CD8-positive, alpha-beta memory T cell (primary cell): ENCODE data around the gene GRN. TPM values are rescaled to one million over a fixed set of nuclear protein-coding genes. Genes with fewer than 3 reads are reported as not detected.
A peak's percentile ranks its signal among the peaks of the same experiment; 100 is the strongest.

Experiments used
- CTCF ChIA-PET: fragments of 350-600 bp; sonication (Branson Sonifier 250); formaldehyde crosslinking; loops from one replicate; lab custom pipeline; 2021; ENCODE audit warnings: antibody characterized with exemption; lab: Charles Lee
- POLR2A ChIA-PET: fragments of 350-600 bp; sonication (Branson Sonifier 250); formaldehyde crosslinking; loops from one replicate; lab custom pipeline; 2021; ENCODE audit warnings: antibody characterized with exemption; lab: Charles Lee
- DNase-seq, 5 donors: peaks; one replicate each; pipeline versions ENCODE4 v3.0.0 to v3.0.0-alpha.2; 2020 to 2022; ENCODE audit warnings: mixed read lengths in 1 of 5
- H3K27ac ChIP-seq: one replicate; pipeline ENCODE4 v1.7.0; 2013; ENCODE audit warnings: low read depth, mild to moderate bottlenecking, low read length, moderate library complexity
- H3K27me3 ChIP-seq: 2 replicates; pipeline ENCODE4 v1.7.0; 2013; ENCODE audit warnings: low read length, mild to moderate bottlenecking; ENCODE audit not compliant: insufficient read depth, poor library complexity, severe bottlenecking
- H3K36me3 ChIP-seq: 2 replicates; pipeline ENCODE4 v1.7.0; 2013; ENCODE audit warnings: mild to moderate bottlenecking, low read length, moderate library complexity; ENCODE audit not compliant: insufficient read depth
- H3K4me1 ChIP-seq: 2 replicates; pipeline ENCODE4 v1.7.0; 2013; ENCODE audit warnings: mild to moderate bottlenecking, low read length, moderate library complexity; ENCODE audit not compliant: insufficient read depth
- H3K4me3 ChIP-seq: 2 replicates; pipeline ENCODE4 v1.7.0; 2013; ENCODE audit warnings: mild to moderate bottlenecking, low read length
- H3K9me3 ChIP-seq: 2 replicates; pipeline ENCODE4 v1.7.0; 2013; ENCODE audit warnings: mild to moderate bottlenecking, low read length
- H3K27ac Mint-ChIP-seq, 8 donors: one replicate each; pipeline ENCODE4 v1.8.0; 2020 to 2021; ENCODE audit warnings: mixed read lengths in 8 of 8, mild to moderate bottlenecking in 6 of 8, inconsistent platforms in 3 of 8, moderate library complexity in 3 of 8
- H3K27me3 Mint-ChIP-seq, 2 donors: one replicate each; pipeline ENCODE4 v1.8.0; 2020 to 2021; ENCODE audit warnings: mixed read lengths in 2 of 2, mild to moderate bottlenecking in 1 of 2, moderate library complexity in 1 of 2
- H3K36me3 Mint-ChIP-seq, 3 donors: one replicate each; pipeline ENCODE4 v1.8.0; 2020 to 2021; ENCODE audit warnings: mixed read lengths in 3 of 3, inconsistent platforms in 1 of 3, mild to moderate bottlenecking in 1 of 3
- H3K4me1 Mint-ChIP-seq, 3 donors: one replicate each; pipeline ENCODE4 v1.8.0; 2020 to 2021; ENCODE audit warnings: mixed read lengths in 3 of 3, inconsistent platforms in 1 of 3, mild to moderate bottlenecking in 1 of 3
- H3K4me3 Mint-ChIP-seq, 7 donors: one replicate each; pipeline ENCODE4 v1.8.0; 2020 to 2021; ENCODE audit warnings: mixed read lengths in 7 of 7, mild to moderate bottlenecking in 6 of 7, moderate library complexity in 4 of 7, inconsistent platforms in 2 of 7
- H3K9me3 Mint-ChIP-seq, 5 donors: one replicate each; pipeline ENCODE4 v1.8.0; 2020 to 2022; ENCODE audit warnings: mixed read lengths in 5 of 5, mild to moderate bottlenecking in 3 of 5, moderate library complexity in 2 of 5, inconsistent platforms in 1 of 5
- polyA plus RNA-seq: library from polyadenylated mRNA; unstranded; fragments of 300-500 nt; fragmentation: Illumina TruSeq; gene quantifications from one replicate; pipeline ENCODE4 v1.2.3, GENCODE V29; 2021
- total RNA-seq, 2 experiments: library from RNA; stranded (reverse); gene quantifications; one replicate each; pipeline ENCODE4 v1.2.3, GENCODE V29; 2021

Gene GRN
- total and polyA plus RNA-seq, 3 experiments from 2014 or later, result 48.7 to 56.4 (median 50.3) TPM

DNA sequence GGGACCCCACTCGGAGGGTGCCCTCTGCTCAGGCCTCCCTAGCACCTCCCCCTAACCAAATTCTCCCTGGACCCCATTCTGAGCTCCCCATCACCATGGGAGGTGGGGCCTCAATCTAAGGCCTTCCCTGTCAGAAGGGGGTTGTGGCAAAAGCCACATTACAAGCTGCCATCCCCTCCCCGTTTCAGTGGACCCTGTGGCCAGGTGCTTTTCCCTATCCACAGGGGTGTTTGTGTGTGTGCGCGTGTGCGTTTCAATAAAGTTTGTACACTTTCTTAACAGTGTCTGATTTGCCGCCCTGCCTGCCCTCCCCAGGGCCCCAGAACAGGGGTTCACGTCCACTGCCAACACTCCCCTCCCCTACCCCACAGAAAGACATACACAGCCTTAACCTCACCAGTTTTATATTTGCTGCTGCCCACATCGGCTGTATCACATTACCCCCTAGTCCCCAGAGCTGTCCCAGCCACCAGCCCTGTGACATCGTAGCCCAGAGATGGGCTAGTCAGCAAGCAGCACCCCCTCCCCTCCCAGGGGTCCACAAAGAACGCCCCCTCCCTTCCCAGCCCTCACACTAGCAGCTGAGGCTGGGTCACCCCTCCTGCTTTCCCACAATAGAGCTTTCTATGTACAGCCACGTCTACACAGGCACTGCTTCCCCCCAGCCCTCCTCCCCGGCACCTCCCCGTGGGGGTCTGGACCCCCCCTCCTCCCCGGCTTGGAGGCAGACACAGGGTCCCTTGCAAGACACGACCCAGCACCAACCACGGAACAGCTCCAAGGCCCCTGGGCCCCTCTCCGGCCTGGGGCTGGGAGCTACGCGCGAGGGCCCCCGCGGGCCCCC, 7.9 kb downstream of the GRN start:
- ChIA-PET POLR2A (interaction anchor here (0.8 to 3.2 kb wide), 8 partner anchors 7 to 229 kb away, joined by 3 to 16 read pairs (median 4); partner anchors contain the start of genes FAM171A2, GRN and HDAC5), CTCF (interaction anchor here (0.9 to 6.7 kb wide), 4 partner anchors 7 to 142 kb away, joined by 4 to 54 read pairs (median 24); partner anchors contain the start of genes FAM171A2 and GRN)
- Histone ChIP-seq H3K36me3 (no peaks in the 10 kb centered on the region), H3K4me1 (peaks cover 3% of the 10 kb centered on the region), H3K4me3 (no peak overlapping the region), H3K27me3 (no peaks in the 10 kb centered on the region), H3K27ac (no peak overlapping the region), H3K9me3 (no peaks in the 10 kb centered on the region)
- Mint-ChIP-seq H3K4me3 (peak overlapping the region; percentile 65 to 87 (median 73)), H3K9me3 (no peaks in the 10 kb centered on the region), H3K27me3 (peaks cover 0 to 6% of the 10 kb centered on the region in 2 donors), H3K36me3 (peaks cover 0 to 7% (median 0%) of the 10 kb centered on the region in 3 donors), H3K4me1 (peaks cover 5 to 21% (median 9%) of the 10 kb centered on the region in 3 donors), H3K27ac (peak overlapping the region in 1 of 8 donors; percentile 52)
- DNase-seq, result no peak

DNA sequence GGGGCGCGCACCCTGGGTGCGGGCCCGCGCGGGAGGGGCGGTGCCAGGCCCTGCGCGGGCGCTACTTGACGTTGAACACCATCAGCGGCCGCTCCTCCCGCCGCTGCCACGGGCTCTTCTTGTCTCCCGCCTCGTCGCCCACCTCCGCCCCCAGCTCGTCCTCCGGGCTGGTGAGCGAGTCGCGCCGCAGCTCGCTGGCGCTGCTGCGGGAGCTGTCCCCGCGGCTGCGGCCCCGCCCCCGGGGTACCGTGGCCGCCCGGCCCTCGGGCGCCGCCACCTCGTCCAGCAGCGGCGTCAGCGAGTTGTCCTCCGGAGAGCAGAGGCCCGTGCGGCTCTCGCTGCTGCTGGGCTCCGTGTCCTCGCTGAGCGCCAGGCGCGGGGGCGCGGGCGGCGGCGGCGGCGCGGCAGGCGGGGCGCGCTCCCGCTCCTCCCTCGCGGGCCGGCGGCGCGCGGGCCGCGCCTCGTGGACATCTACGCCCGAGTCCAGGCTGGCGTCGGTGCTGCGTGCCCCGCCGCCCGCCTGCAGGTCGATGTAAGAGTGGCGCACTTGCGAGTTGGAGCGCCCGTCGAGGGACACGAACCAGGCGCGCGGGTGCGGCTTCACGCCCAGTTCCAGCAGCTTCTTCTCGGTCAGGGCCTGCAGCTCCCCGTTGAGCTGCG, 8.7 kb downstream of the GRN start:
- Mint-ChIP-seq H3K36me3 (peaks cover 0 to 7% (median 0%) of the 10 kb centered on the region in 3 donors), H3K9me3 (no peaks in the 10 kb centered on the region), H3K27me3 (peaks cover 0 to 6% of the 10 kb centered on the region in 2 donors), H3K27ac (no peak overlapping the region), H3K4me1 (peaks cover 1 to 15% (median 6%) of the 10 kb centered on the region in 3 donors), H3K4me3 (peak overlapping the region; percentile 54 to 88 (median 67))
- Histone ChIP-seq H3K27me3 (no peaks in the 10 kb centered on the region), H3K36me3 (no peaks in the 10 kb centered on the region), H3K27ac (no peak overlapping the region), H3K4me1 (peaks cover 3% of the 10 kb centered on the region), H3K4me3 (no peak overlapping the region), H3K9me3 (no peaks in the 10 kb centered on the region)
- ChIA-PET CTCF (interaction anchor here (0.7 to 6.7 kb wide), 8 partner anchors 8 to 203 kb away, joined by 3 to 54 read pairs (median 6); partner anchors contain the start of genes FAM171A2 and GRN), POLR2A (interaction anchor here (0.6 to 3.2 kb wide), 9 partner anchors 8 to 230 kb away, joined by 3 to 16 read pairs (median 4); partner anchors contain the start of genes FAM171A2, GRN, HDAC5 and TMUB2)
- peak in 2 of 5 donors; percentile 14 to 32 for DNase-seq

DNA sequence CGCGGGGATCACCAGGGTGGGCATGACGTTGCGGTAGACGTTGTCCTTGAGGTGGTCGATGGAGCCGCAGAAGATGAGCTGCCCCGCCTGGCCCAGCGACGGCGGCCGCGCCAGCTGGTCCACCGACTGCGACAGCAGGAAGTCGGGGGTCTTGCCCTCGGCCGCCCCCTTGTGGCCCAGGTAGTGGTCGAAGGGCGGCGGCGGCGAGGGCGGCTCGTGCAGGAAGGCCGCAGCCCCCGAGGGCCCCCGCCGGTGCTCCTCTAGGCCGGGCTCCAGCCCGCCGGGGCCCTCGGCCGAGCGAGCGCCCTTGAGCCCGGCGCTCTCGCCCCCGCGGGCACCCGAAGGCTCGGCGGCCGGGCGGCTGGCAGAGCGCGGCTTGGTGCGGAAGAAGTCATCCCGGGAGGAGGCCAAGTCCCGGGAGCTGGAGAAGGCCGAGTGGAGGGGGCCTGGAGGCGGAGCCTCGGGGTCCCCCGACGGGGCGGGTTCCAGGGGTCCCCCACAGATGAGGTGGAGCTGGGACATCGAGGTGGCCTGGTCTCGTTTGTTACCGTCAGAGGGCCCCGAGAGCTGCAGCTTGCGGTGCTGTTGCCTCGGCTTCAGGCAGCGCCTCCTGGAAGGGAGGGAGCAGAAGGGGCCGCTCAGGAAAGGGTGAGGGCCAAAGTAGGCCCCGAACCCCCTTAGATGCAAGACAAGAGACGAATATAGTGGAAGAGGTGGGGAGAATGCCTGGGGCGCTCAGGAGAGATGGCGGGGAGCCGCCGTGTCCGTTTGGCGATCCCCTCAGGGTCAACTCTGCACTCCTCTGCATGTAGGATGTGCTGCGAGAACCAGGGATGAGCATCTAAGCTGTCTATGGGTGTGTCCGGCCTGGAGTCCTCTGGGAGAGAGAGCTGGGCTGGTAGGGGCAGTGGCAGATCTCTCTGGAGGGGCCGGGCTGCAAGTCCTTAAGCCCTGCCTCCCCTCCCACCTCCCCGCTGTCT, 9.8 kb downstream of the GRN start:
- Histone ChIP-seq H3K9me3 (no peaks in the 10 kb centered on the region), H3K27ac (no peak overlapping the region), H3K4me3 (no peak overlapping the region), H3K27me3 (no peaks in the 10 kb centered on the region), H3K36me3 (no peaks in the 10 kb centered on the region), H3K4me1 (peaks cover 3% of the 10 kb centered on the region)
- CTCF ChIA-PET, result interaction anchor here (0.7 to 6.7 kb wide), 7 partner anchors 8 to 204 kb away, joined by 3 to 54 read pairs (median 6); partner anchors contain the start of genes FAM171A2 and GRN
- peaks cover 0 to 6% of the 10 kb centered on the region in 2 donors for H3K27me3 Mint-ChIP-seq
- POLR2A ChIA-PET, result interaction anchor here (0.6 to 3.2 kb wide), 6 partner anchors 8 to 169 kb away, joined by 3 to 16 read pairs (median 6); partner anchors contain the start of genes FAM171A2, GRN and TMUB2
- no peaks in the 10 kb centered on the region for H3K9me3 Mint-ChIP-seq
- peaks cover 5 to 14% (median 5%) of the 10 kb centered on the region in 3 donors for H3K4me1 Mint-ChIP-seq
- H3K27ac Mint-ChIP-seq, result peak overlapping the region in 1 of 8 donors; percentile 89
- H3K36me3 Mint-ChIP-seq, result peaks cover 0 to 7% (median 0%) of the 10 kb centered on the region in 3 donors
- DNase-seq, result peak; percentile 46 to 76 (median 62)
- peak overlapping the region; percentile 62 to 90 (median 71) for H3K4me3 Mint-ChIP-seq

DNA sequence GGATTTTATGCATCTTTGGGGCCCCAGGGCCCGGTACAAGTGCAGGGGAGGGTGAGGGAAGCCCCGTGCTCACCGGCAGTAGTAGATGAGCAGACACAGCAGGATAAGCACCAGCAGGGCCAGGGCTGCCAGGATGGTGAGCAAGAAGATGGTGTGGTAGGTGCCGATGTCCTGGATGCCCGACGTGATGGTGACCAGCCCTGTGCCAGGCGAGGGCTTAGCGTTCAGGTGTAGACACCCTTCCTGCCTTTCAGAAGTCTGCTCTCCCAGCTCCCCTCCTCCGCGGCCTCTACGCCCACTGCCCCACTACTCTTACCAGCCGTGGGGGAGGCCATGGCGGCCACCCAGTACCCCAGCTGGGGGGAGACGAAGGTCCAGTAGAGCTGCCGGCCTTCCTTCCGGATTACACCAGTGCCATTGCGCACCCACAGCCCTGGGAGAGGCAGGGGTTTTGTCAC, 10.6 kb downstream of the GRN start:
- Mint-ChIP-seq H3K4me1 (peaks cover 5 to 12% (median 5%) of the 10 kb centered on the region in 3 donors), H3K36me3 (peaks cover 0 to 7% (median 0%) of the 10 kb centered on the region in 3 donors), H3K4me3 (peak overlapping the region in 5 of 7 donors; percentile 10 to 60 (median 54)), H3K9me3 (no peaks in the 10 kb centered on the region), H3K27me3 (peaks cover 5 to 8% of the 10 kb centered on the region in 2 donors), H3K27ac (no peak overlapping the region)
- H3K4me1 ChIP-seq, result peaks cover 3% of the 10 kb centered on the region
- CTCF ChIA-PET, result interaction anchor here (0.8 to 6.7 kb wide), 2 partner anchors 10 to 145 kb away, joined by 3 to 54 read pairs; no protein-coding TSS in a partner anchor
- no peak overlapping the region for H3K27ac ChIP-seq
- no peak for DNase-seq
- H3K36me3 ChIP-seq, result no peaks in the 10 kb centered on the region
- H3K9me3 ChIP-seq, result no peaks in the 10 kb centered on the region
- H3K4me3 ChIP-seq, result no peak overlapping the region
- POLR2A ChIA-PET, result no interaction called here
- no peaks in the 10 kb centered on the region for H3K27me3 ChIP-seq

DNA sequence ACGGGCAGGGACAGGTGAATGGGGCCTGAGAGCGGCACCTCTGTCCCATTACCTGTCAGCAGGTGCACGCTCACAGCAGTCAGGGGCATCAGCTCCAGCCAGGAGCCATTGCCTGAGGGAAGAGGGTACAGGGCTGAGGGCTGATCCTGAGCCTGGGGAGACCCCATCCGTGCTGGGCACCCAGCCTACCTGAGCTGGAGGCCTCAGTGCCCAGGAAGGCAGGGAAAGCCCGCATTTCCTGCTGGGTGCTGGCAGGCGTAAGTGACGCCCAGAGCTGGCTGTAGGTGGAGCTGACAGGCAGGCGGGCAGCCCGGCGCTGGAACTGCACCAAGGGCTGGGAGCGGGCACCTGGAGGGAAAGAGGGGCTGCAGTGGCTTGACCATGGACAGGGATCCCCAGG, 11.1 kb downstream of the GRN start:
- Mint-ChIP-seq H3K27me3 (peaks cover 6 to 10% of the 10 kb centered on the region in 2 donors), H3K36me3 (peaks cover 0 to 7% (median 0%) of the 10 kb centered on the region in 3 donors), H3K9me3 (no peaks in the 10 kb centered on the region), H3K4me1 (peaks cover 4 to 9% (median 5%) of the 10 kb centered on the region in 3 donors), H3K4me3 (peak overlapping the region in 1 of 7 donors; percentile 9), H3K27ac (no peak overlapping the region)
- Histone ChIP-seq H3K27ac (no peak overlapping the region), H3K4me1 (peaks cover 3% of the 10 kb centered on the region), H3K4me3 (no peak overlapping the region), H3K27me3 (no peaks in the 10 kb centered on the region), H3K36me3 (no peaks in the 10 kb centered on the region), H3K9me3 (no peaks in the 10 kb centered on the region)
- DNase-seq, result no peak
- ChIA-PET POLR2A (no interaction called here), CTCF (interaction anchor here (0.8 to 3.0 kb wide), 2 partner anchors 11 to 146 kb away, joined by 3 to 9 read pairs; no protein-coding TSS in a partner anchor)

DNA sequence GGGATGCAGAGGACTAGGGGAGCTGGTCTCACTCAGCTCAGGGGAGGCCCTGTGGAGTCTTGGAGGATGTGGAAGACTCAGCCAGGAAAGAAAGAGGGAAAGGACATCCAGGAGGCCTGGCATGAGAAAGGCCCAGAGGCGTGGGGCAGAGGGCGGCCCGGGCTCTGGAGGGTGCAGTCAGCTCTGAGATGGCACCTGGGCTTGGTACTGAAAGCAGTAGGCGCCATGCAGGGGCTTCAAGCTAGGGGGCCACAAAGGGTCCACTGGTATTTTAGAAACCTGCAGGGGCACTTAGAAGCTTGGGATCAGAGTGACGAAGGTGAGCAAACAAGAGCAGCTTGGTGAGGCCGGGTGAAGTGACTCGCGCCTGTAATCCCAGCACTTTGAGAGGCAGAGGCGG, 13.0 kb downstream of the GRN start:
- H3K4me3 Mint-ChIP-seq, result no peak overlapping the region
- POLR2A ChIA-PET, result no interaction called here
- Histone ChIP-seq H3K36me3 (no peaks in the 10 kb centered on the region), H3K4me1 (peaks cover 3% of the 10 kb centered on the region), H3K27me3 (no peaks in the 10 kb centered on the region), H3K9me3 (no peaks in the 10 kb centered on the region), H3K27ac (no peak overlapping the region), H3K4me3 (no peak overlapping the region)
- no peaks in the 10 kb centered on the region for H3K36me3 Mint-ChIP-seq
- no peak for DNase-seq
- peak overlapping the region in 1 of 8 donors; percentile 1 for H3K27ac Mint-ChIP-seq
- no peaks in the 10 kb centered on the region for H3K9me3 Mint-ChIP-seq
- peaks cover 11 to 17% of the 10 kb centered on the region in 2 donors for H3K27me3 Mint-ChIP-seq
- CTCF ChIA-PET, result interaction anchor here (1.2 to 3.0 kb wide), 4 partner anchors 13 to 148 kb away, joined by 3 to 12 read pairs (median 6); partner anchors contain the start of gene GRN
- H3K4me1 Mint-ChIP-seq, result peaks cover 2 to 6% (median 4%) of the 10 kb centered on the region in 3 donors
